B cell (primary cell): ENCODE data around the gene TRIM62.

ENCODE experiments used
- CTCF ChIP-seq: fragments of 200-600 bp; IDR thresholded peaks from one replicate; pipeline ENCODE4 v1.8.0; 2022; ENCODE audit warnings: antibody characterized with exemption, mild to moderate bottlenecking
- EZH2 ChIP-seq: IDR thresholded peaks from 2 replicates; pipeline ENCODE4 v1.6.1; 2012; ENCODE audit warnings: borderline replicate concordance, low read depth, mild to moderate bottlenecking, moderate library complexity, low read length; ENCODE audit not compliant: insufficient read depth, poor library complexity, severe bottlenecking

GRCh38 chr1:33149453-33150190 is 32.2 kb downstream of the TRIM62 start:
- no peak for TF ChIP-seq CTCF
- TF ChIP-seq EZH2: no peak
